ENCODE measurements around the gene CDH4. TPM values are rescaled to one million over a fixed set of nuclear protein-coding genes. Genes with fewer than 3 reads are reported as not detected.

The CDH4 gene
- total RNA-seq, 1 donor from 2014 or later = 39.7 TPM

DNA sequence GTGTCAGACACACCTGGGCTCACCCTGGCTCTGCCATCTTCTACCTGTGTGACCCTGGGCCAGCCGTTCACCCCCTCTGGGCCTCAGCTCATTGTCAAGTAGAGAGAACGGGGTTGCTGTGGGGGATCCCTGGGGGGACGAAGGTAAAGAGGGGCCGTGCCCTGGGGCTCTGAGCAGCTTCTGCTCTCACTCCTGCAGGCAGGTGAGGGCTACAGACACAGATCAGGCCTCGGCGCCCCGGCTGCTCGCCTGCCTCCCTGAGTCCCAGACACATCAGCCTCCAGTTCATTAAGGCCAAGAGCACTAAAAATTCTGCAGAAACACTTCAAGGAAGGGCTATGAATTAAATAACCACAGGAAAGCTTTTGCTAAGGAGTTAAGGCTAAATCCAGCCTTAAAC lies 394.4 kb downstream of the CDH4 start:
- peaks cover 3% of the 10 kb centered on the region for H3K27me3 ChIP-seq (ENCODE audit: control insufficient read depth, insufficient read depth, low read length)
- DNase-seq (ENCODE audit: low read depth) = no peak
- no peaks in the 10 kb centered on the region for H3K36me3 ChIP-seq (ENCODE audit: control insufficient read depth, insufficient read depth, low read length)
- no peak overlapping the region for H3K4me3 ChIP-seq (ENCODE audit: low read depth, low read length)
- TF ChIP-seq, protein P1, sequence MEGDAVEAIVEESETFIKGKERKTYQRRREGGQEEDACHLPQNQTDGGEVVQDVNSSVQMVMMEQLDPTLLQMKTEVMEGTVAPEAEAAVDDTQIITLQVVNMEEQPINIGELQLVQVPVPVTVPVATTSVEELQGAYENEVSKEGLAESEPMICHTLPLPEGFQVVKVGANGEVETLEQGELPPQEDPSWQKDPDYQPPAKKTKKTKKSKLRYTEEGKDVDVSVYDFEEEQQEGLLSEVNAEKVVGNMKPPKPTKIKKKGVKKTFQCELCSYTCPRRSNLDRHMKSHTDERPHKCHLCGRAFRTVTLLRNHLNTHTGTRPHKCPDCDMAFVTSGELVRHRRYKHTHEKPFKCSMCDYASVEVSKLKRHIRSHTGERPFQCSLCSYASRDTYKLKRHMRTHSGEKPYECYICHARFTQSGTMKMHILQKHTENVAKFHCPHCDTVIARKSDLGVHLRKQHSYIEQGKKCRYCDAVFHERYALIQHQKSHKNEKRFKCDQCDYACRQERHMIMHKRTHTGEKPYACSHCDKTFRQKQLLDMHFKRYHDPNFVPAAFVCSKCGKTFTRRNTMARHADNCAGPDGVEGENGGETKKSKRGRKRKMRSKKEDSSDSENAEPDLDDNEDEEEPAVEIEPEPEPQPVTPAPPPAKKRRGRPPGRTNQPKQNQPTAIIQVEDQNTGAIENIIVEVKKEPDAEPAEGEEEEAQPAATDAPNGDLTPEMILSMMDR (IDR thresholded peaks at IDR 0.05; ENCODE audit: insufficient read depth, low read length, poor library complexity, severe bottlenecking) = no peak

DNA sequence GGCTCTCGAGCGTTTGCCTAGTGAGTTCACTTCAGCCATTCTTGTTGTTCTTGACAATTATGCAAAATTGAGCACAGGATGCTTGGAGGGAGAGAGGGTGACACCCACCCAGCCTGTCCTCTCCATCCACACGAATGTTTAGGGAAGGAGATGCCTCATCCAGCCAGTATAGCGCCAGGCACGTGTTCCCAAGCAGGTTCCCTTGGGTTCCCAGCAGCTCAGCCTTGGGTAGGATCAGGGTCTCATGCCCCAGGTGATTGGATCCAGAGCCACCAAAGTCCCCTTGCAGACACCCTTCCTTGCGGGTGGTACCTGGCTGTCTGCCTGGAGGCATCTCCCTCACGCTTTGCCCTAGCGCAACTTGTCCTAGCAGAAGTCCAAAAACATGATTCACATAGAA lies 394.9 kb downstream of the CDH4 start:
- DNase-seq (ENCODE audit: low read depth) = no peak
- H3K27me3 ChIP-seq (ENCODE audit: control insufficient read depth, insufficient read depth, low read length) = peaks cover 3% of the 10 kb centered on the region
- no peak overlapping the region for H3K4me3 ChIP-seq (ENCODE audit: low read depth, low read length)
- H3K36me3 ChIP-seq (ENCODE audit: control insufficient read depth, insufficient read depth, low read length) = no peaks in the 10 kb centered on the region
- TF ChIP-seq, protein P1 (IDR thresholded peaks at IDR 0.05; ENCODE audit: insufficient read depth, low read length, poor library complexity, severe bottlenecking) = no peak

DNA sequence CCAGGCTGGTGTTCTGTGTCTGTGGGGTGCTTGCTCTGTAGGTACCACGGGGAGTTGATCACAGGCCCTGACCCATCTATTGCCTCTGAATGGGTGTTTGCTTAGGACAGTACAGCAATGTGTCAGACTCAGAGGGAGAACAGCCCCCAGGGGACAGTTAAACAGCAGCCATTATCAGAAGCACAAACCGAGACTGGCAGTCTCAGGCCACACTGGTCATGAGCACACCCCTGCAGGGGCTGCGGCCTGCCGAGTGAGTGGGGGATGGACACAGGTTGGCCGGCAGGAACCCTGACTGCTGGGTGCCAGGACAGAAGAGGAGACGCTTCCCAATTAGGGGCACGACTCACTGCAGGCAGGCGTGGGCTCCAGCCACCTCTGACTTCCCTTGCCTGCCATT lies 395.6 kb downstream of the CDH4 start:
- DNase-seq (ENCODE audit: low read depth) = no peak
- Histone ChIP-seq H3K36me3 (ENCODE audit: control insufficient read depth, insufficient read depth, low read length) (no peaks in the 10 kb centered on the region), H3K27me3 (ENCODE audit: control insufficient read depth, insufficient read depth, low read length) (peaks cover 3% of the 10 kb centered on the region), H3K4me3 (ENCODE audit: low read depth, low read length) (no peak overlapping the region)
- TF ChIP-seq, protein P1 (IDR thresholded peaks at IDR 0.05; ENCODE audit: insufficient read depth, low read length, poor library complexity, severe bottlenecking) = no peak

DNA sequence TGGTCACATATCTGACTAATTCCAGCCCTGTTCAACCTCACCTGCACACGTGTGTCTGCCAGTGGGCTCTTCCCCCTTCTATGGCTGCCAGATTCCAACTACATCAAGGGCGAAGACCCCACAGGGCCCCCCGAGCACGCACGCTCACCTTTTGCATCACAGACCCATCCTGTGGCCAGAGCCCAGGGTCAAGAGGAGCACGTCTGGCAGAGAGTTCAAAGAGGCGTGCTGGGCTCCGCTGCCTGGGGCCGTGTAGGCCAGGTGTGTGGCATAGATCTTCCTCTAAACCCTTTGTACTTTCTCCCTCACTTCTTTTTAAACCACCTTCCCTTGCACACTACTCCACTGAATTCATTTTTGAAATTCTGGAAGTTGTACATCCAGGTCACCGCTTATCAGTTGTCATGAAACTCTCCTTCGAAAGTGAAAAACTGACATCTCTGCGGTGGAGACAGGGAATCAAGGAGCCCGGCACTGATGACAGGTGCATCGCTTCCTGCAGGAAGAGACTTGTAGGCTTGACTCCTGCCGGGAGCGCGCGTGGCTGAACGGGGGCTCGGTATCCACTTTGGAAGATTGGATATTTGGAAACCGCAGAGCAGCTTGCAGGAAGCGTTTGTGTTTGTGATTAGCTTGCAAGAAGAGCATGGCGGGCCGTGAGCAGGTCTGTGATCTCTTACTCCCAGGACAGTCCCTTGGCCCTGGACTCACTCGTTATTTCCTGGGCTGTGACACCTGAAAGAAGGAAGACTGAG lies 397.2 kb downstream of the CDH4 start:
- Histone ChIP-seq H3K4me3 (ENCODE audit: low read depth, low read length) (no peak overlapping the region), H3K27me3 (ENCODE audit: control insufficient read depth, insufficient read depth, low read length) (peaks cover 3% of the 10 kb centered on the region), H3K36me3 (ENCODE audit: control insufficient read depth, insufficient read depth, low read length) (no peaks in the 10 kb centered on the region)
- no peak for DNase-seq (ENCODE audit: low read depth)
- TF ChIP-seq, protein P1 (IDR thresholded peaks at IDR 0.05; ENCODE audit: insufficient read depth, low read length, poor library complexity, severe bottlenecking) = no peak

DNA sequence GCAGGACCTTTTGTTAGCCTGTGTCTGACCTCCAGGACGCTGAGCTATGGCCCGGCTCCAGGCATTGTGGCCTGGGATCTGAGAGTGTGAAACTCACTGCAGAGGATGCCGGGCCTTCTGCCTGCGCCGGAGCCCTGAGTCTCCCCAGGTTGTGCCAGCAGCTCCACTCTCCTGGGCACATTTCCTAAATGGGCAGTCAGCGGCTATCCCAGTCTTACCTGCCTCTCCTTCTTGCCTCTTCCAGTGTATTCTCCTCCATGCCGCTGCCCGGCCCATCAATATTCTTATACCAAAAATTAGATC lies 397.8 kb downstream of the CDH4 start:
- H3K27me3 ChIP-seq (ENCODE audit: control insufficient read depth, insufficient read depth, low read length) = peaks cover 3% of the 10 kb centered on the region
- no peaks in the 10 kb centered on the region for H3K36me3 ChIP-seq (ENCODE audit: control insufficient read depth, insufficient read depth, low read length)
- no peak overlapping the region for H3K4me3 ChIP-seq (ENCODE audit: low read depth, low read length)
- TF ChIP-seq, protein P1 (IDR thresholded peaks at IDR 0.05; ENCODE audit: insufficient read depth, low read length, poor library complexity, severe bottlenecking) = no peak
- no peak for DNase-seq (ENCODE audit: low read depth)
